Measurements from ENCODE around the gene OLFM1. TPM values are rescaled to one million over a fixed set of nuclear protein-coding genes. Genes with fewer than 3 reads are reported as not detected.

The OLFM1 gene
- total RNA-seq, 4 donors from 2014 or later = 5.3 to 15.0 (median 8.6) TPM

GRCh38 chr9:135119496-135120064, 32.1 kb downstream of the OLFM1 start:
- WGBS, 2 donors = 97 to 98% methylated on average over 30 of the region's 30 CpGs
- no peak for DNase-seq (ENCODE audit: low spot score in 2 of 2)
- intact Hi-C loops (cut with DNase I; ENCODE audit: low total_unique reads) = no loop called here
- TF ChIP-seq CTCF (IDR thresholded peaks at IDR 0.05) (no peak), POLR2A (IDR thresholded peaks at IDR 0.05) (no peak)
- H3K4me3 ChIP-seq (ENCODE audit: low read depth, poor library complexity, severe bottlenecking) = no peak overlapping the region

GRCh38 chr9:135120249-135120648, 32.8 kb downstream of the OLFM1 start:
- 94 to 95% methylated on average over 23 of the region's 23 CpGs for WGBS, 2 donors
- TF ChIP-seq CTCF (IDR thresholded peaks at IDR 0.05) (no peak), POLR2A (IDR thresholded peaks at IDR 0.05) (no peak)
- no peak for DNase-seq (ENCODE audit: low spot score in 2 of 2)
- no peak overlapping the region for H3K4me3 ChIP-seq (ENCODE audit: low read depth, poor library complexity, severe bottlenecking)
- intact Hi-C loops (cut with DNase I; ENCODE audit: low total_unique reads) = no loop called here

GRCh38 chr9:135122316-135122715, 34.8 kb downstream of the OLFM1 start:
- WGBS, 2 donors = 91 to 92% methylated on average over 10 to 12 of the region's 12 CpGs
- H3K4me3 ChIP-seq (ENCODE audit: low read depth, poor library complexity, severe bottlenecking) = no peak overlapping the region
- DNase-seq (ENCODE audit: low spot score in 2 of 2) = no peak
- TF ChIP-seq CTCF (IDR thresholded peaks at IDR 0.05) (no peak), POLR2A (IDR thresholded peaks at IDR 0.05) (no peak)
- intact Hi-C loops (cut with DNase I; ENCODE audit: low total_unique reads) = no loop called here

- intact Hi-C loops (cut with DNase I; ENCODE audit: low total_unique reads) = no loop called here
- no peak overlapping the region for H3K4me3 ChIP-seq (ENCODE audit: low read depth, poor library complexity, severe bottlenecking)
- 46 to 52% methylated on average over 6 of the region's 6 CpGs for WGBS, 2 donors
- DNase-seq (ENCODE audit: low spot score in 2 of 2) = no peak
- no peak for TF ChIP-seq POLR2A (IDR thresholded peaks at IDR 0.05)
- no peak for TF ChIP-seq CTCF (IDR thresholded peaks at IDR 0.05)
Observed at GRCh38 chr9:135123126-135123772, 35.8 kb downstream of the OLFM1 start.

DNA sequence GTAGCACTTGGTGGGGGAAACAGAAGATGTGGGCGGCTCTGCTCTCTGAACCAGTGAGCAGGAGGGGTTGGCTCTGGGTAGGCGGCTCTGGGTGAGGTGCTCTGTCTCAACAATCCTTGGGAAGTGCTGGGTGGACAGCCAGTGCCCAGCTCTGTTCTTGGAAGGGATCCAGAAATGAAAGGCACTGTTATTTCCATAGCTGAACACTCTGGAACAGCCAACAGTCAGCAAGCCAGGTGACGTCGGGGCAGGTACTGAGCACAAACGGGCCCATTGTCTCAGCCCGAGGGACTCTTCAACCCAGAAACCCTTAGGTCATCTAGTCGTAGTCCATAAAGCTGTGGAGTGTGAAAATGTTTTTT, 36.3 kb downstream of the OLFM1 start:
- intact Hi-C loops (cut with DNase I; ENCODE audit: low total_unique reads) = no loop called here
- TF ChIP-seq CTCF (IDR thresholded peaks at IDR 0.05) (no peak), POLR2A (IDR thresholded peaks at IDR 0.05) (no peak)
- H3K4me3 ChIP-seq (ENCODE audit: low read depth, poor library complexity, severe bottlenecking) = no peak overlapping the region
- 48 to 54% methylated on average over 7 of the region's 7 CpGs for WGBS, 2 donors
- no peak for DNase-seq (ENCODE audit: low spot score in 2 of 2)

Data from lower leg skin (tissue), 4 donors.